GM23338 (cell line): ENCODE measurements around the gene SLC4A5.

ENCODE experiments used
- CREB1 ChIP-seq: fragments of 250-450 bp; sonication (Bioruptor Pico); IDR thresholded peaks from 2 replicates; pipeline ENCODE4 v1.5.0; 2020; ENCODE audit warnings: low read depth, mild to moderate bottlenecking, moderate library complexity
- EZH2 ChIP-seq: fragments of 200-600 bp; sonication (generic); IDR thresholded peaks from one replicate; pipeline ENCODE4 v1.8.0; 2017; ENCODE audit warnings: antibody characterized with exemption, mild to moderate bottlenecking, low read depth; ENCODE audit not compliant: unreplicated experiment
- EZH2phosphoT487 ChIP-seq: fragments of 200-600 bp; sonication (generic); IDR thresholded peaks from one replicate; pipeline ENCODE4 v1.8.1; 2018; ENCODE audit warnings: antibody characterized with exemption; ENCODE audit not compliant: unreplicated experiment
- JUNB ChIP-seq: IDR thresholded peaks from one replicate; pipeline ENCODE4 v1.6.1; 2016; ENCODE audit warnings: antibody characterized with exemption; ENCODE audit not compliant: unreplicated experiment
- NANOG ChIP-seq: IDR thresholded peaks from 2 replicates; pipeline ENCODE4 v1.6.1; 2016; ENCODE audit warnings: antibody characterized with exemption, borderline replicate concordance
- POLR2AphosphoS5 ChIP-seq: IDR thresholded peaks from 2 replicates; pipeline ENCODE4 v1.6.1; 2016; ENCODE audit warnings: antibody characterized with exemption, low read depth
- STAT1 ChIP-seq: IDR thresholded peaks from one replicate; pipeline ENCODE4 v1.6.1; 2016; ENCODE audit warnings: antibody characterized with exemption; ENCODE audit not compliant: unreplicated experiment
- ZNF114 ChIP-seq: fragments of 250-450 bp; sonication (Bioruptor Pico); IDR thresholded peaks from 2 replicates; pipeline ENCODE4 v1.5.0; 2020; ENCODE audit warnings: mild to moderate bottlenecking, moderate library complexity
- ZNF331 ChIP-seq: fragments of 250-450 bp; sonication (Bioruptor Pico); IDR thresholded peaks from 2 replicates; pipeline ENCODE4 v1.5.0; 2020; ENCODE audit warnings: low read depth, mild to moderate bottlenecking, moderate library complexity
- TF ChIP-seq, protein P1 (sequence below), 2 experiments: fragments of 200-600 bp in 1 of 2; sonication (generic) in 1 of 2; conservative IDR thresholded peaks; 2 replicates each; pipeline versions ENCODE4 v1.5.1 to v1.6.1; 2016 to 2017; ENCODE audit warnings: antibody characterized with exemption in 2 of 2, low read depth in 2 of 2, mild to moderate bottlenecking in 2 of 2, moderate library complexity in 1 of 2
- TF ChIP-seq, protein P2 (sequence below): IDR thresholded peaks from one replicate; pipeline ENCODE4 v1.6.1; 2018; ENCODE audit warnings: antibody characterized with exemption; ENCODE audit not compliant: unreplicated experiment
- TF ChIP-seq, protein P3 (sequence below): IDR thresholded peaks from 2 replicates; pipeline ENCODE4 v1.6.1; 2016; ENCODE audit warnings: antibody characterized with exemption

DNA sequence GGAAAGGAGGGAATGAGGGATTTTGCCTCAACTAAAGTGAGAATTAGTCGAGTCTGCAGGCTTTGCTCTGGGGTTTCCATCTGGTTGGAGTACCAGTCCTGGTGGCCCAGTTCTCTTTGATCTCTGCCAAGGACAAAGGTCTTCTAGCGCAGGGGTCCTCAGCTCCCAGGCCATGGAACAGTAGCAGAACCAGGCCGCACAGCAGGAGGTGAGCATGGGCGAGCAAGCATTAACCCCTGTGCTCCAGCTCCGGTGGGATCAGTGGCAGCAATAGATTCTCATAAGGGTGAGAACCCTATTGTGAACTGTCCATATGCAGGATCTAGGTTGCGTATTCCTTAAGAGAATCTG is 120.9 kb downstream of the SLC4A5 start:
- TF ChIP-seq, protein P1, sequence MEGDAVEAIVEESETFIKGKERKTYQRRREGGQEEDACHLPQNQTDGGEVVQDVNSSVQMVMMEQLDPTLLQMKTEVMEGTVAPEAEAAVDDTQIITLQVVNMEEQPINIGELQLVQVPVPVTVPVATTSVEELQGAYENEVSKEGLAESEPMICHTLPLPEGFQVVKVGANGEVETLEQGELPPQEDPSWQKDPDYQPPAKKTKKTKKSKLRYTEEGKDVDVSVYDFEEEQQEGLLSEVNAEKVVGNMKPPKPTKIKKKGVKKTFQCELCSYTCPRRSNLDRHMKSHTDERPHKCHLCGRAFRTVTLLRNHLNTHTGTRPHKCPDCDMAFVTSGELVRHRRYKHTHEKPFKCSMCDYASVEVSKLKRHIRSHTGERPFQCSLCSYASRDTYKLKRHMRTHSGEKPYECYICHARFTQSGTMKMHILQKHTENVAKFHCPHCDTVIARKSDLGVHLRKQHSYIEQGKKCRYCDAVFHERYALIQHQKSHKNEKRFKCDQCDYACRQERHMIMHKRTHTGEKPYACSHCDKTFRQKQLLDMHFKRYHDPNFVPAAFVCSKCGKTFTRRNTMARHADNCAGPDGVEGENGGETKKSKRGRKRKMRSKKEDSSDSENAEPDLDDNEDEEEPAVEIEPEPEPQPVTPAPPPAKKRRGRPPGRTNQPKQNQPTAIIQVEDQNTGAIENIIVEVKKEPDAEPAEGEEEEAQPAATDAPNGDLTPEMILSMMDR (conservative IDR thresholded peaks at IDR 0.05; ENCODE audit: low read depth in 2 of 2): no peak
- TF ChIP-seq POLR2AphosphoS5 (no peak; the same call in none of the 2 replicates), EZH2 (no peak), EZH2phosphoT487 (no peak), CREB1 (CRISPR knock-in tag) (no peak), ZNF331 (CRISPR knock-in tag) (no peak), JUNB (no peak), ZNF114 (CRISPR knock-in tag) (no peak), STAT1 (no peak), NANOG (no peak)
- TF ChIP-seq, protein P2, sequence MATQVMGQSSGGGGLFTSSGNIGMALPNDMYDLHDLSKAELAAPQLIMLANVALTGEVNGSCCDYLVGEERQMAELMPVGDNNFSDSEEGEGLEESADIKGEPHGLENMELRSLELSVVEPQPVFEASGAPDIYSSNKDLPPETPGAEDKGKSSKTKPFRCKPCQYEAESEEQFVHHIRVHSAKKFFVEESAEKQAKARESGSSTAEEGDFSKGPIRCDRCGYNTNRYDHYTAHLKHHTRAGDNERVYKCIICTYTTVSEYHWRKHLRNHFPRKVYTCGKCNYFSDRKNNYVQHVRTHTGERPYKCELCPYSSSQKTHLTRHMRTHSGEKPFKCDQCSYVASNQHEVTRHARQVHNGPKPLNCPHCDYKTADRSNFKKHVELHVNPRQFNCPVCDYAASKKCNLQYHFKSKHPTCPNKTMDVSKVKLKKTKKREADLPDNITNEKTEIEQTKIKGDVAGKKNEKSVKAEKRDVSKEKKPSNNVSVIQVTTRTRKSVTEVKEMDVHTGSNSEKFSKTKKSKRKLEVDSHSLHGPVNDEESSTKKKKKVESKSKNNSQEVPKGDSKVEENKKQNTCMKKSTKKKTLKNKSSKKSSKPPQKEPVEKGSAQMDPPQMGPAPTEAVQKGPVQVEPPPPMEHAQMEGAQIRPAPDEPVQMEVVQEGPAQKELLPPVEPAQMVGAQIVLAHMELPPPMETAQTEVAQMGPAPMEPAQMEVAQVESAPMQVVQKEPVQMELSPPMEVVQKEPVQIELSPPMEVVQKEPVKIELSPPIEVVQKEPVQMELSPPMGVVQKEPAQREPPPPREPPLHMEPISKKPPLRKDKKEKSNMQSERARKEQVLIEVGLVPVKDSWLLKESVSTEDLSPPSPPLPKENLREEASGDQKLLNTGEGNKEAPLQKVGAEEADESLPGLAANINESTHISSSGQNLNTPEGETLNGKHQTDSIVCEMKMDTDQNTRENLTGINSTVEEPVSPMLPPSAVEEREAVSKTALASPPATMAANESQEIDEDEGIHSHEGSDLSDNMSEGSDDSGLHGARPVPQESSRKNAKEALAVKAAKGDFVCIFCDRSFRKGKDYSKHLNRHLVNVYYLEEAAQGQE: no peak
- TF ChIP-seq, protein P3, sequence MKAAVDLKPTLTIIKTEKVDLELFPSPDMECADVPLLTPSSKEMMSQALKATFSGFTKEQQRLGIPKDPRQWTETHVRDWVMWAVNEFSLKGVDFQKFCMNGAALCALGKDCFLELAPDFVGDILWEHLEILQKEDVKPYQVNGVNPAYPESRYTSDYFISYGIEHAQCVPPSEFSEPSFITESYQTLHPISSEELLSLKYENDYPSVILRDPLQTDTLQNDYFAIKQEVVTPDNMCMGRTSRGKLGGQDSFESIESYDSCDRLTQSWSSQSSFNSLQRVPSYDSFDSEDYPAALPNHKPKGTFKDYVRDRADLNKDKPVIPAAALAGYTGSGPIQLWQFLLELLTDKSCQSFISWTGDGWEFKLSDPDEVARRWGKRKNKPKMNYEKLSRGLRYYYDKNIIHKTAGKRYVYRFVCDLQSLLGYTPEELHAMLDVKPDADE: no peak
